Hepatic stellate cell (primary cell): ENCODE results near the gene FAM89A.
"Not testable (repeated sequence)": the region's sequence is repeated elsewhere in the genome, so short reads cannot be mapped to it uniquely, and the experiment has no call there.

Experiments used
- DNase-seq: peaks from one replicate; pipeline ENCODE4 v3.0.0; 2011; ENCODE audit warnings: low spot score

The FAM89A gene

DNA sequence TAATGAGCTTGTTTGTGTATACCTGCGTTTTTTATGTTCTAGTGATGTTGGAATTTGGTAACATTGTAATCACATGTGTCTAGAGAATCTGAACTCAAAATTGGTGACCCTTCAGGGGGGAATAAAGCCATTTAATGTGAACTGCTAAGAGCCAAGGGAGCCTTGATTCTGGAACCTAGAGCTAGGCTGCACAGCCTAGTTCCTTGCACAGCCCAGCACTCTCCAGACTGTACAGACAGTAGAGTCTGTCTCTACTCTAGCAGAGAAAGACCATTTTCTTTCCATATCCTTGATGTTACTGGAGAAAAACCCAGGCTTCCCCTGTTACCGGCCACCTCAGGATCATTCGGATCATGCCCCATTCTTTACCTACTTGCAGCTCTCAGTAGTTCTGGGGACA, 52.6 kb downstream of the FAM89A start:
- DNase-seq: no peak

DNA sequence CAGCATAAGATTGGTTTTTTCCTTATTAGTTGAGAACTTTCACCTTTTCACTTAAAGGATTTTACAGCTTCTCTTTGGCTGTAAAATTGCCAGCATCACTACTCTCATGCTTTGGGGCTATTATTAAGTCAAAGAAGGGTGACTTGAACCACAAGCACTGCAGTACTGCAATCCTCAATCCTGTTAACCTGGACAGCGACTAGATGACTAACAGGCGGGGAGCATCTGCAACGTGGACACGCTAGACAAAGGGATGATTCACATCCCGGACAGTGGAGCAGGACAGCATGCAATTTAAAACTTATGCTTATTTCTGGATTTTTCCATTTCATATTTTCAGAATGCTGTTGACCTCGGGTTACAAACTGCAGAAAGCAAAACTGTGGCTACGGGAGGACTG, 53.1 kb downstream of the FAM89A start:
- no peak for DNase-seq

DNA sequence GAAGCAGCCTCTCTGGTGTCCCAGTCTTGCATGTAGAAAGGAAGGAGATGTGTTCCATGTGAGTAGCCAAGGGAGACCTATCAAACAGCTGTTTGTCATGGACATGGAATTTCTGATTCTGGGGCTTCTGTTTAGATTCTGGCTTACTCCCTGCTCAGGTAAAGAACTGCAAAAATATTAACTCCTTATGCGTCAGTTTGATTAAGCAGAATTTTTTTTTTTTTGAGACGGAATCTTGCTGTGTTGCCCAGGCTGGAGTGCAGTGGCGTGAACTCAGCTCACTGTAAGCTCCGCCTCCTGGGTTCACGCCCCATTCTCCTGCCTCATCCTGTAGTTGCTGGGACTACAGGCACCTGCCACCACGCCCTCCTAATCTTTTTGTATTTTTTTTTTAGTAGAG, 54.3 kb downstream of the FAM89A start:
- no peak for DNase-seq

DNA sequence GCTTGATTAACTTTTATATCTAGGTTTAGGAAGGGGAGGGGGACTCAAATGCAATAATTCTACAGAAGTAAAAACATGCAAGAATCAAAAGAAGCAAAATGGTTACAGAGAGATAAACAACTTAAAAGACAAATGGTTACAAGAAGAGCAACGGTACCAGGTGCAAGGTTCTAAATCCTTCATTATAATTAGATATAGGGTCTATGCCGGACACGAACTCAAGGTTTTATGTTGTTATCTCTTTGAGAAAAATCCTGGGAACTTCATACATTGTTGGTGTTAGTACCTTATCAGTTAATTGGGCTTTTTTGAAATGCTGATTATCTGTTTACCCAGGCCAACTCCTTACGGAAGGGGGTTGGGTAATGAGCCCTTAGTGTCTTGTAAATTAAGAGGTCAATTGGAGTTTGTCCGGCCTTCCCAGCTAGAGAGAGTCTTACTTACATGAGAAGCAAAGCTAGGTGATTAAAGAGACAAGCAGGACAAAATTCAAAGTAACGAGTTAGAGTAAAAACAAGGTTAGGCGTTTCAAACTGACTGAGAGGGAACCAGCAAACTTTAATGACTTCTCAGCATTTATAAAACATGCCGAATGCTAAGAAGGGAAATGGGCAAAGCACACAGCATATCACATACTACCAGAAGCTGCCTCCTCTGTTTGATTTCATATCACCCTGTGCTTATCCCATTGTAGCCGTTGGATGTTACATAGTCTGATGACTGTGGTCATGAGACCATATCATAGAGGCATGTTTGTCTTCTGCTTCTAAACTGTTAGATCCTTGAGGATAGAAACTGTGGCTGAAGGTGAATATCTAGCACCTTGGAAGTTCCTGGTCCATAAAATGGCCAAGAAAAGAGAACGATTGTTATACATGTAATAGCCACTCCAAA, 55.2 kb downstream of the FAM89A start:
- not testable (repeated sequence) for DNase-seq

DNA sequence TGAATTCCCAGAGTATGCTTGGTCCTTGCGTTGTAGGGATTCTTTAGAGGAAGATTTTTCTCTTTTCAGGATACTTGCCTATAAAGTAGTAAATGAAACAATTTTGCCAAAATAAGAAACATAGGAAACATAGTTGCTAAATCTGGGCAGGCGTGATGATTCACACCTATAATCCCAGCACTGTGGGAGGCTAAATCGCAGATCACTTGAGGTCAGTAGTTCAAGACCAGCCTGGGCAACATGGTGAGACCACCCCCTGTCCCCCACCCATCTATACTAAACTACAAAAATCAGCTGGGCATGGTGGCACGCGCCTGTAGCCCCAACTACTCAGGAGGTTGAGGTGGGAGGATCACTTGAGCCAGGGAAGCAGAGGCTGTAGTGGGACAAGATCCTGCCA, 56.2 kb downstream of the FAM89A start:
- no peak for DNase-seq

DNA sequence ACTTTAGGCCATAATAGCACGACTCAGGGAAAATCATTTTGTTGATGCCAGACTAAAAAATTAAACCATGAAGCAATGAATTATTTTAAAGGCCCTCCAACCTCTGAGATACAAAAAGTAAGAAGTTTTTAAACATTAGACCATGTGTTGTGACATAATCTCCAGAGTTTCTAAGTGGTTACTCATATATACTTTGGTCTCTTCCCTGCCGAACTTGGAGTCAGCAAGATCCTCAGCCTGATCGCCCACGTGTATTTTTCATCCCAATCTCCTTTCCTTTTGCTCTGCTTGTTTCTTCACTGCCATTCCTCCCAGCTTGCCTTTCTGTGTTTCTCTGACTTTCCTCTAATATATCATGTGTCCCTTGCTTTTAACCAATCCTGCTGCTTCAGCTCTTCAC, 57.4 kb downstream of the FAM89A start:
- peak; percentile 12 for DNase-seq

DNA sequence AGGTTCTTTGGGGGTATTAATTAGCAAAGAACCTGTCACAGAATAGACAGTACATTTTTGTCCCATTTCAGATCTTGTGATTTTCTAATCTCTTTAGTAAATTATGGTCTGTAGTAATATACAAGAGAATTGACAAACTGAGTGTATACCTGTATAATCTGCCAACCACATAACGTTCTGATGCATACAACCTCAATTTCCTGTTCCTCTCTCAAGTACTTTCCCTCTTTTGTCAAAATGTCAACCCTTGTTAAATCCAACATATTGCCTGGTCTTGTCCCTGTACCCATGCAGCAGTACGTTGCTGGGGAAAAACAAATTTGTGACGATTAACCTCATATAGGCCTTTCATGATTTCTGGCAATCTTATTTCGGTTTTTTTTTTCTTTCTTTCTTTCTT, 60.1 kb downstream of the FAM89A start:
- no peak for DNase-seq

DNA sequence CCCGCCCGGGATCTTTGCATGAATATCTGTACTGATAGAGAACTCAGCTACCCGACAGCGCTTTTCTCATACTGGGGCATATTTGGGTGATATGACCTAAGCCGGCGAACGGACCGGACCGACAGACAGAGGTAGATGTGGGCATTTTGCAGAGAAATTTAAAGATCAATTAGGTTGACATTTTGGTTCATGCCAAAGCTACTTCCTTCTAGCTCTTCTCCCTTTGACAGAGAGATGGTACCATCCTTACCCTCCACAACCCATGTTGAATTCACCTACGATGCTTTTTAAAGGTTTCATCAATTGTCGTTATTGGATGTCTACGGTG, 60.7 kb downstream of the FAM89A start:
- no peak for DNase-seq

DNA sequence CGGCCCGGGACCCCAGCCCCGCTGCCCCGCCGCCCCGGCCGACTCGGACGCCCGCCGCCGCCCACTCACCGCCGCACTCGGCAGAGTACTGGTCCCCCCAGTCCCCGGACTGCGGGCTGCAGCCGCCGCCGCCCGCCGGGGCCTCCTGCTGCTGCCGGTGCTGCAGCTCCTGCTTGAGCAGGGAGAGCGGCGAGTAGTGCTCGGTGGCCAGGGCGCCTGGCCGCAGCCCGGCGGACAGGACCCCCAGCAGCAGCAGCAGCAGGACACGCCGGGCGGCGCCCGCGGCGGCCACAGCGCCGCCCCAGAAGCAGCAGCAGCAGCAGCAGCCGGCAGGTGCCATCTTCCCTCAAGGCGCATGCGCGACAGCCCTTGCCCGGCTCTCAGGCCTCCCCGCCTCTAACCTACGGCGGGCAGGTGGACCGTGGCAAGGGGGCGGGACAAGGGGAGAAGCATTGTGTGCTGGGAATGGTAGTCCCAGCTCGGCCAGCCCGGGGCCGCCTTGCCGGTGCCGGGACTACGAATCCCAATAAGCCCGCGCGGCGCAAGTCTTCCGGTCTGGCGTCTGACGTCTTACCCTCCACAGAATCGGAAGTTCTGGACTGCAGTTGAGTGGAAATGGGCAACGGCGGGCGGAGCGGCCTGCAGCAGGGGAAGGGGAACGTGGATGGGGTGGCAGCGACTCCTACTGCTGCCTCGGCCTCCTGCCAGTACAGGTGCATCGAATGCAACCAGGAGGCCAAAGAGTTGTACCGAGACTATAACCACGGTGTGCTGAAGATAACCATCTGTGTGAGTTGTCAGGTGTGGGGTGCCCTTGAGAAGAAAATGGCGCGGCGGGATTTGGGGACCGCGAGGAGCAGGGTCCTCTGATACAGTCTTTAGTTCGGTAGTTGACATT, 61.3 kb downstream of the FAM89A start, which contains the start of the genes ARV1 and TTC13:
Gene ARV1, plus strand, starts transcription at position 604 of the 898 bp plus-strand sequence. Its CDS starts 12 bp downstream, at position 616.
Gene TTC13, minus strand, starts transcription at position 371 of the 898 bp plus-strand sequence. Its CDS starts 31 bp downstream, at position 340.
- peak; percentile 98 for DNase-seq

DNA sequence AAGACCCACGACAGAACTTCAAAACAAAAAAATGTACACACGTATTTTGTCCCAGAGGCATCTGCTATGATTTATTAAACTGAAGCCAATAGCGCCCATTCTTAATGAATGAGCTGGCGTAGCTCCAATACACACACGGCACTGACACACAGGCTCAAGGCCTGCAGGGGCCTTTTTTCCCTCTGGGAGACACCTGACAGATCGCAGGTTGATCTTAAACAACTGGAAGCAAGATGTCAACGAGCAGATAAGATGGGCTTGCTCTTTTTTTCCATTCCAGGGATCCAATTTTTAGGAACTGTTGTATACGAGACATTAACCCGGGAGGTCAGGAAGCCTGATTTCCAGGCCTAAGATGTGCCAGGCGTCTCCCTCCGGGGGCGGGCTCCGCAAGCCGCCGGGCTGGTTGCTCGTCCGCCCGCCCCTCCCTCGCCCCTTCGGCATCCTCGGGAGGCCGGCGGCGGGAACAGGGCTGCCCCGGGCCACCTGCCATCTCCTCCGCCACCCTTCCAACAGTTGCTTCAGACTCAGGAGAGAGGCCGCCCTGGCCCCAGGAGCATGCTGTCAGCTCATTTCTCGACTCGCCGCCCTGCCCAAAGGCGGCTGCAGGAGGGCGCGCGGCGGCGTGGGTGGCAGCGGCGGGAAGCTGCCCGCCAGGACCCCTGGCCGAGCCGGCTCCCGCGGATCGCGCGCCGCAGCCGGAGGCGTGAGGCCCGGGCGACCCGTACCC, 62.1 kb downstream of the FAM89A start:
- DNase-seq: peak; percentile 19

DNA sequence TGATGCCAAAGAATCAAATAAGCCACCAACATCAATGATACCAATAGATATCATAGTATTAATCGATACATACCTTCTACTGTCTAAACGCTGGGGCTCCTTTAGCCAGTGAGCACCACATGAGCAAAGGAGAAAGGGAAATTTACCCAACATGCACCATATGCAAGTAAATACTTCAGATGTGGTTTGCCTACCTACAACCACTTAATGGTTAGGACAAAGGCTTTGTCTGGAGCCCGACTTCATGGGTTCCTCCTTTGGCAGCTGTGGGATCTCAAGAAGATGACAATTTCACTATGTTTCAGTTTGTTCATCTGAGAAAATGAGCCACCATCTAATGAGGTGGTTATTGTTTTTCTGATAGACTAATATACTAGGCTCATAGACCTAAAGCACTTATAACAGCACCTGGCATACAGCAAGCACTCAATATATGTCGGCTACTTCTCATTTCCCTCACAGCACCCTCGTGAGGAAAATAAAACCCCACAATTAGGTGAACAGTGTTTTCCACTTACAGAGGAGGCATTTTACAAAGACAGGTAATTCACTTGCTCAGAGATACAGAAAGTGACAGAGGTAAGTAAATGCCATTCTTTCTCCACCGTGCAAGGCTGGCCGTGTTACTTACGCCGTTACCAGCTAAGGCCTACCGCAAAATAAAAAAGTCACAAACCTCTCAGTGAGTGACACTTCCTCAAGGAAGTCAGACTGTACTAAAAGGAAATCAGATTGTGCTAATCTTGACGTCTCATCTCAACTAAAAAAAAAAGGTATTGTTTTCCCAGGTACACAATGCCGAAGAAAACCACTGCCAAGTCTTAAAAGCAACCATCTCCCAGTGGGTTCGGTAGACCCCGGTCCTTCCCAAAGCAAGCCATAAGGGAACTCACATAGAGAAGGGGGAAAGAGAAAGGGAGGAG, 63.0 kb downstream of the FAM89A start:
- DNase-seq: no peak

DNA sequence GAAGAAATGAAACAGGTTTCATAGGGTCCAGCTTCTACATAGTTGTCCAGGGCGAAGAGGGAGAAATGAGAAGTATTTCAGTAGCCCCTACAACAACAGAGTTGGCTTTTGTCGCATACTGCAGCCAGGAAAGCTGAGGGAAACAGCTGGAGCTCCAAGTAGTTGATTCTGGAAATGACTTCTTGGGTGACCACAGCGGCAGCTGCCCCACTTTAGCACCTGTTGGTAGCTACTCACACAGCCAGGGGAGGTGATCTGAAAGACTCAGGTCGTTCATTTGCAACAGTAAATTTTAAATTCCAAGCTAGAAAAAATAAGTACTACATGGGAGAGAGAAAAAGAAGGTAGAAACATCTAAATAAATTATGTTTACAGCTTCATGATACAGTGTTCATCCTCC, 63.7 kb downstream of the FAM89A start:
- DNase-seq: no peak

DNA sequence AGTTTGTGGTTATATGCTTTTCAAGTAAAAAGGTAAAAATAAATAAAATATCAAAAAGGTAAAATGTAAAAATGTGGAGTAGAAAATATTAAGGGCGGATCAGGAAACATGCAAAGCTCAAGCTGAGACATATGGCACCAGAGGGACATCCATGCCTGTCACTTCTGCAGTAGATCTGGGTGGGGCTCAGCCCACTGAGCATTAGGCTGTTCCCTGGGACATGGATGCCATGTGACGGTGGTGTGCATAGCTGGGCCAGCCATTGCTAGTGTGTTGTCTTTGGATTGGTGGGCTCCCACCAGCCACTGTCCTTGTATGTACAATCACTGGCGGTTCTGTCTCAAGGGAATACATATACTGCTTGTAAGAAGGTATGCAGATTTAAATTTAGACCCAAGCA, 64.4 kb downstream of the FAM89A start:
- DNase-seq: no peak

DNA sequence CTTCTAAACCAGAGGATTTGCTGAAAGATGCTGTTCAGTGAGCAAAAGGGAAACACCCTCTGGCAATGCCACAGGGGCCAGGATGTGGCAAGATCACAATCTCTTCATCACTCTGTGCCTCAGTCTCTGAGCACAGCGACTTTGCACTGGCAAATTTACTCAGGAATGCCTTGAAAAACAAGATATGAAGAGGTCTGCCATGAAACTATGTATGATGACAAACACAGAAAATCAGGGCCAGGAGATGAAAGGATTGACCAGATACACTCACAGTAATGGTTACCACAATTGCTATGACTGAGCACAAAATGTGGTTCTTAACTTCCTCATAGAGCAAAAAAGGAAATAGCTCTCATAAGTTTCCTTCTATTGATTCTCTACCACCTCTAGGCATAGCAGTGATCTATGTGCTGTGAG, 67.2 kb downstream of the FAM89A start:
- DNase-seq: no peak

DNA sequence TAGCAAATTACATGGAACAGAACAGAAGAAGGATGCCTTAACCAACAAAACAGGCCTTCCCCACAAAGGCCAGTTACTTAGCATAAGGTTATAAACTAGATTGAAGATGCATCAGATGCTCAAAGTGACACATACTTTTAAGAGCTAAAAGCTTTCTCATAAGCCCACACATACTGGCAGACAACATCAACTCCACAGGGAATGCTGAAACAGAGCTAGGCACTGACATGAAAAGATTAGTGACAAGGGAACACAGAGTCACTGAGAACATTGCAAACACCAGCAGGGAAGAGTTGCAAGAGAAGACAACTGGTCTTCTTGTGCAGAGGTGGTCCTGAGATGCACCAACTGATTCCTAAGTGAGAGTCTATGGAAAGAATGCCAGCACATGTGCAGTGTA, 68.3 kb downstream of the FAM89A start:
- no peak for DNase-seq

DNA sequence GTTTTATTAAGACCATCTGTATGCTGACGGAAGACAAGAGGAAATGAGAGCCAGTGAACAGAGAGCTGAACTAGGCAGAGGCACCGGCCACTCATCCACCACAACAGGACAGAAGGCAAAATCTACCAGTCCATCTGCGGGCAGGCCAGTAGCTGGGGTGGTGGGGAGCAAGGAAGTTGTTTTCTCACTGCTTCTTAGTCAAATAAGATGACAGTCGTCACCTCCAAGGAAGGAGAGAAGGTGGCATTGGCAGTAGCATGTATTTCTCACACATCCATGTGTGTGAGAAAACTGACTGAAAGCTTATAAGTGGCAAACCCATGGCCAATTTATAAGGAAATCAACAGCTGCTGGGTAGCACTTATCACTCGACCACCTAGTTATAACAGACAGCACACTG, 69.6 kb downstream of the FAM89A start:
- no peak for DNase-seq
